ENCODE results near the gene SULF2.

Gene SULF2

GRCh38 chr20:47768016-47768824 lies 17.1 kb downstream of the SULF2 start:
- H2AFZ ChIP-seq = no peak overlapping the region
- H3K27ac ChIP-seq = no peak overlapping the region
- peaks cover 2% of the 10 kb centered on the region for H3K27me3 ChIP-seq (ENCODE audit: control insufficient read depth, insufficient read depth, low read length)
- H3K4me1 ChIP-seq = no peaks in the 10 kb centered on the region
- H3K36me3 ChIP-seq (ENCODE audit: control insufficient read depth, insufficient read depth, low read length) = no peaks in the 10 kb centered on the region
- no peak overlapping the region for H3K4me3 ChIP-seq (ENCODE audit: low read depth, low read length)
- no peak for TF ChIP-seq CTCF (IDR thresholded peaks at IDR 0.05)
- no peaks in the 10 kb centered on the region for H3K9me3 ChIP-seq (ENCODE audit: control insufficient read depth, low read length)
- no peak overlapping the region for H3K4me2 ChIP-seq (ENCODE audit: low read length)
- no peak overlapping the region for H3K9ac ChIP-seq
- H3K79me2 ChIP-seq = peaks cover 2% of the 10 kb centered on the region

GRCh38 chr20:47765691-47766594 lies 19.3 kb downstream of the SULF2 start:
- no peak overlapping the region for H2AFZ ChIP-seq

GRCh38 chr20:47765271-47765670 lies 20.0 kb downstream of the SULF2 start:
- Histone ChIP-seq H3K27me3 (ENCODE audit: control insufficient read depth, insufficient read depth, low read length) (peaks cover 2% of the 10 kb centered on the region), H3K27ac (no peak overlapping the region), H3K4me1 (no peaks in the 10 kb centered on the region), H3K36me3 (ENCODE audit: control insufficient read depth, insufficient read depth, low read length) (no peaks in the 10 kb centered on the region), H3K9ac (no peak overlapping the region), H2AFZ (no peak overlapping the region), H3K9me3 (ENCODE audit: control insufficient read depth, low read length) (no peaks in the 10 kb centered on the region), H3K79me2 (no peaks in the 10 kb centered on the region), H3K4me3 (ENCODE audit: low read depth, low read length) (no peak overlapping the region), H3K4me2 (ENCODE audit: low read length) (no peak overlapping the region)
- TF ChIP-seq CTCF (IDR thresholded peaks at IDR 0.05) = no peak

More at GRCh38 chr20:47765691-47766594, 19.3 kb downstream of the SULF2 start:
- H3K27me3 ChIP-seq (ENCODE audit: control insufficient read depth, insufficient read depth, low read length) = peaks cover 2% of the 10 kb centered on the region
- H3K27ac ChIP-seq = no peak overlapping the region
- H3K36me3 ChIP-seq (ENCODE audit: control insufficient read depth, insufficient read depth, low read length) = no peaks in the 10 kb centered on the region
- TF ChIP-seq CTCF (IDR thresholded peaks at IDR 0.05) = no peak
- no peak overlapping the region for H3K4me3 ChIP-seq (ENCODE audit: low read depth, low read length)
- H3K79me2 ChIP-seq = peaks cover 2% of the 10 kb centered on the region
- no peak overlapping the region for H3K9ac ChIP-seq
- no peaks in the 10 kb centered on the region for H3K4me1 ChIP-seq
- no peaks in the 10 kb centered on the region for H3K9me3 ChIP-seq (ENCODE audit: control insufficient read depth, low read length)
- no peak overlapping the region for H3K4me2 ChIP-seq (ENCODE audit: low read length)

- H3K9ac ChIP-seq = no peak overlapping the region
- TF ChIP-seq CTCF (IDR thresholded peaks at IDR 0.05) = no peak
- H2AFZ ChIP-seq = no peak overlapping the region
- H3K4me1 ChIP-seq = no peaks in the 10 kb centered on the region
- no peaks in the 10 kb centered on the region for H3K79me2 ChIP-seq
- no peak overlapping the region for H3K27ac ChIP-seq
- no peaks in the 10 kb centered on the region for H3K9me3 ChIP-seq (ENCODE audit: control insufficient read depth, low read length)
- no peak overlapping the region for H3K4me2 ChIP-seq (ENCODE audit: low read length)
- no peaks in the 10 kb centered on the region for H3K36me3 ChIP-seq (ENCODE audit: control insufficient read depth, insufficient read depth, low read length)
- no peak overlapping the region for H3K4me3 ChIP-seq (ENCODE audit: low read depth, low read length)
- peaks cover 2% of the 10 kb centered on the region for H3K27me3 ChIP-seq (ENCODE audit: control insufficient read depth, insufficient read depth, low read length)
These were observed 21.0 kb downstream of the SULF2 start for GRCh38 chr20:47764154-47764733.

All from parathyroid adenoma (tissue), 2 donors.